ENCODE measurements around the gene MARS2.
"Not testable (repeated sequence)": the region's sequence is repeated elsewhere in the genome, so short reads cannot be mapped to it uniquely, and the experiment has no call there.

The MARS2 gene

DNA sequence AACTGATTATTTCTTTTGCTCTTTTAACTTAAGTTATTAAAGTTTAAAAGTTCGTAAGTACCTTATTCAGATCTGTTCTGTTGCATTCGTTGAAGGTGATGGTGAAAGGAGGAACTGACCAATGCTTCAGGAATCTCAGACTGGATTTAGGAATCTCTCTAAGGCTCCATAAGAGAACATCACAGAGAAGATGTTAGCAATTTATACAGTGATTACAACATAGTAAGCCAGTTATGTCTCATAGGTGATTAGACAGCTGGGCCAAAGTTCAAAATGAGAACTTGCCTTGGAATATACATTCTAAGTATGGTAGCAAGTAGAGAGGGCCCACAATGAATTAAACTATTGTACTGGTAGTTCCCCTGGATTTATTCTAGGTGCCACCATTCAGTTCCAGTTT, 3.2 kb downstream of the MARS2 start:
- Histone ChIP-seq H3K9ac (ENCODE audit: low read length) (peak overlapping the region; percentile 82), H3K36me3 (ENCODE audit: low read length) (peaks cover 20% of the 10 kb centered on the region), H3K79me2 (ENCODE audit: insufficient read depth, low read length) (peaks cover 76% of the 10 kb centered on the region), H3K4me3 (ENCODE audit: insufficient read depth, low read length, poor library complexity, severe bottlenecking) (peak overlapping the region; percentile 88), H4K20me1 (ENCODE audit: low read depth, low read length) (peaks cover 19% of the 10 kb centered on the region), H3K4me2 (ENCODE audit: low read depth, low read length, poor library complexity, severe bottlenecking) (peak overlapping the region; percentile 95), H3F3A (ENCODE audit: insufficient read depth) (no peaks in the 10 kb centered on the region), H3K9me2 (replicated peaks; ENCODE audit: insufficient read depth, low read length) (no peaks in the 10 kb centered on the region), H2AFZ (ENCODE audit: low read depth, low read length, severe bottlenecking) (no peak overlapping the region), H3K27me3 (ENCODE audit: low read length) (no peaks in the 10 kb centered on the region), H3K27ac (ENCODE audit: low read depth, low read length) (no peak overlapping the region), H3K9me3 (ENCODE audit: insufficient read depth, low read length) (no peaks in the 10 kb centered on the region)
- no peak for TF ChIP-seq EZH2phosphoT487 (conservative IDR thresholded peaks at IDR 0.05; ENCODE audit: low read length)
- TF ChIP-seq, protein P1, sequence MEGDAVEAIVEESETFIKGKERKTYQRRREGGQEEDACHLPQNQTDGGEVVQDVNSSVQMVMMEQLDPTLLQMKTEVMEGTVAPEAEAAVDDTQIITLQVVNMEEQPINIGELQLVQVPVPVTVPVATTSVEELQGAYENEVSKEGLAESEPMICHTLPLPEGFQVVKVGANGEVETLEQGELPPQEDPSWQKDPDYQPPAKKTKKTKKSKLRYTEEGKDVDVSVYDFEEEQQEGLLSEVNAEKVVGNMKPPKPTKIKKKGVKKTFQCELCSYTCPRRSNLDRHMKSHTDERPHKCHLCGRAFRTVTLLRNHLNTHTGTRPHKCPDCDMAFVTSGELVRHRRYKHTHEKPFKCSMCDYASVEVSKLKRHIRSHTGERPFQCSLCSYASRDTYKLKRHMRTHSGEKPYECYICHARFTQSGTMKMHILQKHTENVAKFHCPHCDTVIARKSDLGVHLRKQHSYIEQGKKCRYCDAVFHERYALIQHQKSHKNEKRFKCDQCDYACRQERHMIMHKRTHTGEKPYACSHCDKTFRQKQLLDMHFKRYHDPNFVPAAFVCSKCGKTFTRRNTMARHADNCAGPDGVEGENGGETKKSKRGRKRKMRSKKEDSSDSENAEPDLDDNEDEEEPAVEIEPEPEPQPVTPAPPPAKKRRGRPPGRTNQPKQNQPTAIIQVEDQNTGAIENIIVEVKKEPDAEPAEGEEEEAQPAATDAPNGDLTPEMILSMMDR (IDR thresholded peaks at IDR 0.05; ENCODE audit: insufficient read depth, low read length, poor library complexity, severe bottlenecking): no peak

DNA sequence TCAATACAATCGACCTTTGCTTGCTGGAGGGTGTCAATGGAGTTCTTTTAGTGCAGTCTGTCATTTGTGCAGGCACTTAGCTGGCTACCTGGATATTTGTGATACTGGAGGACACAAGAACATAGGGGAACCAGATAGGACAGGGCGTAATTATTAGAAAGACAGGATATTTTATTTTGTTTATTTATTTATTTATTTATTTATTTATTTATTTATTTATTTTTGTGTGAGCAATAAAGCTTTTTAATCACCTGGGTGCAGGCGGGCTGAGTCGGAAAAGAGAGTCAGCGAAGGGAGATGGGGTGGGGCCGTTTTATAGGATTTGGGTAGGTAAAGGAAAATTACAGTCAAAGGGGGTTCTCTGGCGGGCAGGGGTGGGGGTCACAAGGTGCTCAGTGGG, 4.0 kb downstream of the MARS2 start:
- H3K9me2 ChIP-seq (replicated peaks; ENCODE audit: insufficient read depth, low read length); H2AFZ ChIP-seq (ENCODE audit: low read depth, low read length, severe bottlenecking); H3K9me3 ChIP-seq (ENCODE audit: insufficient read depth, low read length); H3K9ac ChIP-seq (ENCODE audit: low read length); H3K27ac ChIP-seq (ENCODE audit: low read depth, low read length); H3K27me3 ChIP-seq (ENCODE audit: low read length); H3K4me3 ChIP-seq (ENCODE audit: insufficient read depth, low read length, poor library complexity, severe bottlenecking); H3F3A ChIP-seq (ENCODE audit: insufficient read depth): not testable (repeated sequence)
- Histone ChIP-seq H3K79me2 (ENCODE audit: insufficient read depth, low read length) (peaks cover 81% of the 10 kb centered on the region), H3K36me3 (ENCODE audit: low read length) (peaks cover 23% of the 10 kb centered on the region), H4K20me1 (ENCODE audit: low read depth, low read length) (peaks cover 21% of the 10 kb centered on the region), H3K4me2 (ENCODE audit: low read depth, low read length, poor library complexity, severe bottlenecking) (peak overlapping the region; percentile 95)

DNA sequence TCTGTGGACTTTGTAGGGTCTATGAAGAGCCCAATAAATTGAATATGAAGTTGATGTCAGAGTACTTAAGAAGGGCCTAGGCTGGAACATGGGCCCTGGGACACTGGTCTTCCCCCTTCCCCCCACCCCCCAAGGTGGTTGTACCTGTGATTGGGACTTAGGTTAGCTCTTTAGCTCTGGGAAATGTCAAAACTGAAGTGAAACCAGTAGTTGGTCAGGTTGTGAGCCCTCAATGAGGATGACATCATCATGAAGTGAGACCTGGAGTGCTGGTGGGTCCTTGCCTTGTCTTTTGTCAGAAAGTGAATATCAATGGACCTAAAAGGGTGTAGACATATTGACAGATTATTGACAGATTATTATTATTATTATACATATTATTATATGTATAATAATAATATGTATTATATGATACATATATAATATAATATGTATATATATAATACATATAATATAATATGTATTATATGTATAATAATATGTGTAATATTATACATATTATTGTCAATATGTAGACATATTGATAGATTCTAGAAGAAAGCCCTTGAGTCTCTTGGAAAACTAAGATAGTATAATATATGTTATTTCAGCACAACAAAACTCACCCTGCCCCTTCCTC, 5.4 kb downstream of the MARS2 start:
- Histone ChIP-seq H3K9me2 (replicated peaks; ENCODE audit: insufficient read depth, low read length) (no peaks in the 10 kb centered on the region), H4K20me1 (ENCODE audit: low read depth, low read length) (peaks cover 23% of the 10 kb centered on the region), H3K27me3 (ENCODE audit: low read length) (no peaks in the 10 kb centered on the region), H3K79me2 (ENCODE audit: insufficient read depth, low read length) (peaks cover 88% of the 10 kb centered on the region), H3K4me3 (ENCODE audit: insufficient read depth, low read length, poor library complexity, severe bottlenecking) (no peak overlapping the region), H3K36me3 (ENCODE audit: low read length) (peaks cover 28% of the 10 kb centered on the region), H3K9ac (ENCODE audit: low read length) (no peak overlapping the region), H3F3A (ENCODE audit: insufficient read depth) (no peaks in the 10 kb centered on the region), H3K27ac (ENCODE audit: low read depth, low read length) (no peak overlapping the region), H3K4me2 (ENCODE audit: low read depth, low read length, poor library complexity, severe bottlenecking) (no peak overlapping the region), H2AFZ (ENCODE audit: low read depth, low read length, severe bottlenecking) (no peak overlapping the region), H3K9me3 (ENCODE audit: insufficient read depth, low read length) (no peaks in the 10 kb centered on the region)
- TF ChIP-seq EZH2phosphoT487 (conservative IDR thresholded peaks at IDR 0.05; ENCODE audit: low read length): no peak
- TF ChIP-seq, protein P1 (IDR thresholded peaks at IDR 0.05; ENCODE audit: insufficient read depth, low read length, poor library complexity, severe bottlenecking): no peak

DNA sequence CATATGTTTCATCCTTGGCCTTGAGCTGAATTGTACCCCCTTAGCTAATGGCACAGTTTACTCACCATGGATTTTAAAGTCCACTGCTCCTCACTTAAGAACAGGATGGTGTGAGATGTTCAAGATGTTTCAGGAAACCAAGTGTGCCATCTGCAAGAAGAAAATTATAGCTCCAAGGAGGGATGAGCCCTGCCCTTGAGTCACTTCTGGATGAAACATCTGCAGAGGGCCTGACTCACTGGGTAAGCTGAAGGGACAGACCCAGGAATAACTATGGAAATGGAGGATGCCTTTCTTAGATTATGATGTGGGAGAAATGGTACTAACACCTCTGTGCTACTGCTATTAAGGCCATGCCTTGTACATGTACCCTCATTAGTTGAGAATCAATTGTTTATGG, 6.4 kb downstream of the MARS2 start:
- Histone ChIP-seq H3K27ac (ENCODE audit: low read depth, low read length) (no peak overlapping the region), H3F3A (ENCODE audit: insufficient read depth) (no peaks in the 10 kb centered on the region), H4K20me1 (ENCODE audit: low read depth, low read length) (peaks cover 23% of the 10 kb centered on the region), H3K9me3 (ENCODE audit: insufficient read depth, low read length) (no peaks in the 10 kb centered on the region), H3K36me3 (ENCODE audit: low read length) (peaks cover 37% of the 10 kb centered on the region), H3K9ac (ENCODE audit: low read length) (no peak overlapping the region), H3K9me2 (replicated peaks; ENCODE audit: insufficient read depth, low read length) (no peaks in the 10 kb centered on the region), H3K79me2 (ENCODE audit: insufficient read depth, low read length) (peaks cover 79% of the 10 kb centered on the region), H3K27me3 (ENCODE audit: low read length) (no peaks in the 10 kb centered on the region), H3K4me2 (ENCODE audit: low read depth, low read length, poor library complexity, severe bottlenecking) (no peak overlapping the region), H3K4me3 (ENCODE audit: insufficient read depth, low read length, poor library complexity, severe bottlenecking) (no peak overlapping the region), H2AFZ (ENCODE audit: low read depth, low read length, severe bottlenecking) (no peak overlapping the region)
- no peak for TF ChIP-seq EZH2phosphoT487 (conservative IDR thresholded peaks at IDR 0.05; ENCODE audit: low read length)
- TF ChIP-seq, protein P1 (IDR thresholded peaks at IDR 0.05; ENCODE audit: insufficient read depth, low read length, poor library complexity, severe bottlenecking): no peak
